ENCODE results near the gene POFUT2.

GRCh38 chr21:45227735-45228134, 60.0 kb downstream of the POFUT2 start:
- no peak for TF ChIP-seq CTCF (IDR thresholded peaks at IDR 0.05)
- TF ChIP-seq POLR2A (IDR thresholded peaks at IDR 0.05): no peak
